UCSD-AML1 (cell line): ENCODE measurements around the gene ZMYND10.
A peak's percentile ranks its signal among the peaks of the same experiment; 100 is the strongest.
"Not testable (repeated sequence)": the region's sequence is repeated elsewhere in the genome, so short reads cannot be mapped to it uniquely, and the experiment has no call there.

Experiments used
- DNase-seq: peaks from one replicate; lab custom pipeline; 2025; ENCODE audit not compliant: unreplicated experiment; lab: John Stamatoyannopoulos, UW

The ZMYND10 gene

DNA sequence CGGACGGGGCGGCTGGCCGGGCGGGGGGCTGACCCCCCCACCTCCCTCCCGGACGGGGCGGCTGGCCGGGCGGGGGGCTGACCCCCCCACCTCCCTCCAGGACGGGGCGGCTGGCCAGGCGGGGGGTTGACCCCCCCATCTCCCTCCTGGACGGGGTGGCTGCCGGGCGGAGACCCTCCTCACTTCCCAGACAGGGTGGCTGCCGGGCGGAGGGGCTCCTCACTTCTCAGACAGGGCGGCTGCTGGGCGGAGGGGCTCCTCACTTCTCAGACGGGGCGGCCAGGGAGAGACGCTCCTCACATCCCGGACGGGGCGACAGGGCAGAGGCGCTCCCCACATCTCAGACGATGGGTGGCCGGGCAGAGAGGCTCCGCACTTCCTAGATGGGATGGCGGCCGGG lies 33.5 kb downstream of the ZMYND10 start:
- DNase-seq, result not testable (repeated sequence)

DNA sequence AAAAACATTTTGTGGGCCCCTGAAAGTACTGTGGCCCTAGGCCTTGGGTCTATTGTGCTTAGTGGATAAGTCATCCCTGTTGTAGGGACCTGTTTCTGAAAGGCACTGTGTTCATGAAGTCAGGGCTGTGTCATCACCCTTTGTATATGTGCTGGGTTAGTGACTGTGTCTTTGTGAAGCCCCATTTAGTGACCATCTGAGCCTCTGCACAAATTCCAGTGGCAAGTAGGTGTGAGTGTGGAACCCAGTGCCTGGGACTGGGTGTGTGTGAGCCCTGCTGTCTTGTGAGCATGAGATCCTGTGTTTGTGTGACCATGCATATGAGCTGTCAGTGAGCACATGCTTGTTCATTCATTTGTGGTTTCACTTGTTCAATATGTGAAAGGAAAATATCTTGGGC lies 40.9 kb downstream of the ZMYND10 start:
- no peak for DNase-seq

DNA sequence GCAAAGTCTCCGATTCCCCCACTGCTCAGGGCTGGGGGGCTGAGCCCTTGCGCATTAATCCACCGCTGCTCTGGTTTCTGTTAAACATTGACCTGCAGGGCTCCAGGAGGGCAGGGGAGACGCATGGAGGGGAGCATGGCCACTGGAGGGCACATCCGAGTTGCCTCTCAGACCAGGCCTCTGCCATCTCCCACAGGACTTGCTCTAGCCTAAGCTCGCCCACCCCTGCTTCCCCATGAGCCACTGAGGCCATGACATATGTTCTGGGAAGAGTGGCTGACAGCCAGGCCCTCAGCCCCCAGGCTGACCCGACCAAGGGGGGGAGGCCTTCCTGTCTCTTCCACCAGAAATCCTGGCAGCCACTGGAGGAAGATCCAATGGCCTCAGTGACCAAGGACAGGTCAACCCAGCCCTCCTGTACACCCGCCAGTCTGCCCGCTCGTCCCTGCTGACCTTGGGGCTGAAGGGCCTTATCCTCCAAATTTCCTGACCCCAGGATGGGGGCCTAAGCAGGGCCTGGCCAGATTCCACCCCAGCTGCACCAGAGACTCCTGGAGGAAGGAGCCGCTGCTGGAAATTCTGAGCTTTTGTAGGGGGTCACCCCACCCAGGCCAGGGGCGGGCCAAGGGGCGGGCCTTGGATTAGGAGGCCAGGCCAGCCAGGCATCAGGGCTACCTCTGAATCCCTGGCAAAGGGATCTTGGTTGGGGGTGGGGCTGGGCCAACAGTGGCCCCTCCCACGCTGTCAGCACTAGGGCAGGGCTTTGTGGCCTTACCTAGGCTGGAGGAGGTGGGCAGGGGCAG lies 42.3 kb downstream of the ZMYND10 start, which contains the start of gene HYAL1:
TSS of gene HYAL1 (minus strand) at position 562 of the 803 bp plus-strand sequence. CDS start 618 bp downstream, outside the sequence.
- DNase-seq, result peak; percentile 35

DNA sequence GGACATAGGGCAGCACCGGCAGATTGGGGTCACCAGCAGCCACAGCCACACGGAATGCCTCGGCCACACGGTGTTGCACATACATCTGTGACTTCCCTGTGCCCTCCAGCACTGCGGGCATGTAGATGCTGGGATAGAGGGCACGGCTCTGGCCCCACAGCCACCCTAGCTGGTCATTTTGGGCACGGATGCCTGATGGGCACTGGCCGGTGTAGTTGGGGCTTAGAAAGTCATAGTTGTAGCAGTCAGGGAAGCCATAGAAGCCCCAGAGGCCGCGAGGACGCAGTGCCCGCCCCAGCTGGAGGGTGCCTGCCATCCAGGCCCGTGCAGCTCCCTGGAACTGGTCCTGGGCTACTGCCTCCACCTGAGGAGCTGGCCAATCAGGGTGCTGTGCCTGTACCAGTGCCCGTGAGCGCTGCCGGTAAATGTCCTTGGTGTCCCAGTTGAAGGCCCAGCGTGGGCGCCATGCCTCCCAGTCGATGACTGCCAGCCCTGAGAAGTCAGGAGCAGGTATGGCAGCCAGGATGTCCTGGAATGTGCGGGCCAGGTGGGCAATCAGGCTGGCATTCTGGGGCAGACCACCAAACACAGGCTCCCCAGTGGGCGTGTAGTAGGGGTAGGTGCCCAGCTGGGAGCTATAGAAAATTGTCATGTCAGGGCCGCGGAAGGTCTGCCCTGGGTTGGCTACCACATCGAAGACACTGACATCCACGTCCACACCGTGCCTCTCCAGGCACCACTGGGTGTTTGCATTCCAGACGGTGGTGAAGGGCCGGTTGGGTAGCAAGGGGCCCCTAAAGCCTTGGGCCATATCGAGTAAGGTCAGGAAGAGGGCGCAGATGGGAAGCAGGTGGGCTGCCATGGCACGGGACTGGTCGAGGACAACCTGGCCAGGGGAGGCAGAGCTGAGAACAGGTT lies 43.2 kb downstream of the ZMYND10 start:
- DNase-seq, result no peak

DNA sequence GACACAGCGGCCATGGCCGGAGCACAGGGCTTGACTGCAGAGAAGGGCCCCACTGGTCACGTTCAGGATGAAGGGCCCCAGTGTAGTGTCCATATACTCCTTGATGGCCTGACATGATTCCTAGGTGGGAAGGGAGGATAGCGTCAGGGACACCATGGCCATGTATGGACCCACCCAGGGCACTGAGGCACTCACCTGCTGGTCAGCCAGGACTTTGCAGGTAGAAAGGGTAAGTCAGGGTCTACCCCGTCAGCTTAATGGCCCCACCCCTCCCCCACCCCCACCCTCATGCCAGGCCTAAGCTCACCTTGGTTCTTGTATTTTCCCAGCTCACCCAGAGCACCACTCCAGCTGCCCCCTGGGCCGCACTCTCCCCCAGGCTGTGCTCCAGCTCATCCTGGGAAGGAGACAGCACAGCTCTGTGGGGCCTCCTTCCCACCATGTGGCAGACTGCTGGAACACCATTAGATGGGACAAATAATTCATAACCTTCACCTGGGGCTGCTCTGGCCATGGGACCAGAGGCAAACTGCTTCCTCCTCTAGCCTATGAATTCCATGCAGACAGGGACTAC lies 44.8 kb downstream of the ZMYND10 start:
- no peak for DNase-seq

DNA sequence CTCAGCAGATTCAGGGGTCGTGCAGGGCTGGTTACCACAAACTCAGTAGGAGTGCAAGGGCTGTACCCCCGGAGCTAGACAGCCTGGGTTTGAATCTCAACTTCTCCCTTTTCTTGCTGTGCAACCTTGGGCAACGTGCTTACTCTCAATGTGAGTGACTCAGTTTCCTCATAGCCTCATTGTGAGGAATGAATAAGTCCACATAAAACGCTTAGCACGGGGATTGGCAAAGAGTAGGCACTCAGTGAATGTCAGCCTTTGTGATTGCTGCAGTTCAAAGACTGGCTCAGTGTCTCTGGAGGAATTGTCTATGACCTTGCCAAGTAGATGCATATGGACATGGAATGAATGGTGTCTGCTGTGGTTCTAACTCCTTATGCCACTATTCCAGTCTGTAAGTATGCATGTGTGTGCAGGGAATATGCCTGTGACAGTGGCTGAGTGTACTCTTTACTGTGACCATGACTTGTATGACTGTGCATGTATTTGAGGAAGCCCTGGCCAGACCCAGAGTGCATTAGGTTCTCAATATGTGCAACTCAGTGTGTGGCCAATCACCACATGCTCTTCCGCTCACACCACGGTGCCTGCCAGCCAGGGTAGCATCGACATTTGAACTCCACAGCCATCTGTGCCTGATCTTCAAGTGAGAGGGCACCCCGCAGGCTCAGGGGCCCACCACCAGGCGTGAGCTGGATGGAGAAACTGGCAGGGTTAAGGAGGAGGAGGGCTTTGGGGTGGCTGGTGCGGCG lies 45.4 kb downstream of the ZMYND10 start:
- peak; percentile 45 for DNase-seq

DNA sequence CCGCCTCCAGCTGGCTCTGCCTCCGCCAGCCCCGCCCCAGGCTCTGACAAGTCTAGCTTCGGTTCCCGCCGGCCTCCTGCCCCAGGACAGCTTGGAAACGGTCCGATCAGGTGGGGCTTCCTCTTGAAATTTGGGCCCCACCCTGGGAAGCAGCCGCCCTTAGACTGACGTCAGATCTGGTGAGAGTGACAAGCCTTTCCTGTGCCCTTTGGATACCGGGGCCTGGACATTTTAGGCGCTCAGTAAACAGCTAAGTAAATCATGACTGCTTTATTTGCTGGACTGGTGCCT lies 45.9 kb downstream of the ZMYND10 start:
- no peak for DNase-seq

DNA sequence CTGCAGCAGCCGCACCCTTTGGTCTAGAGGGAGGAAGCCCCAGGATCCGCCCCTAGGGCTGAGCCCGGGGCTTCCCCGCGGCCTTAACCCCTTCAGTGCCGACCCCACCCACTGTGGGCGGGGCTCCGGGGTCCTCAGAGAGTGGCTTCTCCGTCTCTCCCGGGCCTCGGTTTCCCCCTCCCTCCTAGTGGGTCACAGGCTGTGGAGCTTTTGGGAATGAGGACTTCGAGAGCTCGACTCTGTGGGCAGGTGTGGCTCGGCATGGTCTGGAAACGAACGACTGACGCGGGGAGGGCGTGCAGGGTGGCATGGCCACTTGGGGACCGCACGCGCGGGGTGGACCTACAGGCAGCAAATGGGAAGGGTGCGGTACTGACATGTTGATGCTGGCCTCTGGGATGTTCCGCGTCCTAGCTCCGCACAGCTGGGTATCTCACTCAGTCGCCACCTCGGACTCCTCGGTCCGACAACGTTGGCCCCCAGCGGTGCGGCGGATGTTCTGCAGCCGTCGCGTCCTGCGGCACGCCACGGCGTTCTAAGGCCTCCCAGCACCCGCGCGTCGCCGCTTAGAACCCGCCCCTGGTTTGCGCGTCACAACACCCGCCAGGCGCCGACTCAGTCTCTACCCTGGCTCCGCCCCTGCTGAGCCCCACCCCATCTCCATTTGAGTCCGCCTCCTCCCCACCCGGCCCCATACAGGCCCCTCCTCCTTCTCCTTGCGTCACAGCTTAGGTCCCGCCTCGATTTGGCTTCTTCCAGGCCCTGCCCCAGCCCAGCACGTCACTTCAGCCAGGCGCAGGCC lies 46.5 kb downstream of the ZMYND10 start, which contains the start of the genes HYAL3 and NAA80:
TSS of gene HYAL3 (minus strand) at position 570 of the 802 bp plus-strand sequence. CDS start 3,803 bp downstream, outside the sequence.
TSS of gene NAA80 (minus strand) at position 570 of the 802 bp plus-strand sequence. CDS start 1,942 bp downstream, outside the sequence.
- DNase-seq, result peak; percentile 99

DNA sequence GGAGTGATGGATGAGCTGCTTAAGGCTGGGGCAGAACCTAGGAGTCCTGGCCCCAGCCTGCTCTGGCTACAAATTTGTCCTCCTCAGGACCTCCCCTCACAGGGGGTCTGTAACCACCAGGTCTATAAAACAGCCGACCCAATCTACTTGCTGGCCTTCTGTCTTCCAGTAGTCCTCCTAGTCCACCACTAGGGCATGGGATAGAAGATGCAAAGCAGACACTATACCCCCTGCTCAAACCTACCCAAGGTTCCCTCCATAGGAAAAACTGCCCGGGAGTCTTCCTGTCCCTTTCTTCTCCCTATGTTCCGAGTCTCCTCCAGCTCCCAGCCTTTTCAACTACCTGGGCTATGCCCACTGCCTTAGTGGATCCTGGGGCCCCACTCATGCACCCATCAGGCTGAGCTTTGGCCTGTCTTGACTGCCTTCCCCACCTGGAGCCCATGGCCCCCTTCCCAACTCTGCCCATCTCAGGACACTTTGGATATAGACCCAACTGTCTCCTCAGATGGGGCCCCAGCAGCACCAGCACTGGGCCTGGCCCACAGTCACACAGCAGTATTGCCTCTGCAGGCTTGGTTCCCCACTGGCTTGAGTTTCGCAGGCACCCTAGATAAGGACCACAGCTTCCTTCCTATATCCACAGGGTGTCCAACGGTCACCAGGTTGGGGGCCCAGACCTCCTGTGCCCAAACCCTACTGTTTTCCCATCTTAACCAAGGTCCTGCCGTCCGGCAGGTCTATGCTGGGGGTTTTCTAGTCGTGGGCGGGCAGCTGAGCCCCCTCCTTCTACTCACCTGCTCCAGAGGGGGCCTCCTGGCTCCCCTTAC lies 47.4 kb downstream of the ZMYND10 start:
- DNase-seq, result peak; percentile 66

DNA sequence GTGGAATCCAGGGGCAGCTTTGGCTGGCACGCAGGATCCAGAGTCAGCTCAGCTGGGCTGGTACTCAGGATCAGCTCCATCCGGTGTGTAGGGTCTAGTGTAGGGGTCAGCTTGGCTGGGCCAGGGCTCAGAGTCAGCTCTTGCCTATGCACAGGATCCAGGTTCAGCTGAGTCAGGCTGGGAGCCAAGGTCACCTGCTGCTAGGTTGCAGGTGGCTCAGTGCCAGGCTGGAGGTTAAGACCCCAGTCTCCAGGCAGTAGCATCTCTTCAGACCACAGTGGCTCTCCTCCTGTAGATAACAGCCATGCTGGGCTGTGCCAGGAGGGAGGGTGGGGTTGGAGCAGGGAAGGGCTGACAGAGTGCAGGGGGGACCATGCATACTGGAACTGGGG lies 48.2 kb downstream of the ZMYND10 start:
- DNase-seq, result no peak

DNA sequence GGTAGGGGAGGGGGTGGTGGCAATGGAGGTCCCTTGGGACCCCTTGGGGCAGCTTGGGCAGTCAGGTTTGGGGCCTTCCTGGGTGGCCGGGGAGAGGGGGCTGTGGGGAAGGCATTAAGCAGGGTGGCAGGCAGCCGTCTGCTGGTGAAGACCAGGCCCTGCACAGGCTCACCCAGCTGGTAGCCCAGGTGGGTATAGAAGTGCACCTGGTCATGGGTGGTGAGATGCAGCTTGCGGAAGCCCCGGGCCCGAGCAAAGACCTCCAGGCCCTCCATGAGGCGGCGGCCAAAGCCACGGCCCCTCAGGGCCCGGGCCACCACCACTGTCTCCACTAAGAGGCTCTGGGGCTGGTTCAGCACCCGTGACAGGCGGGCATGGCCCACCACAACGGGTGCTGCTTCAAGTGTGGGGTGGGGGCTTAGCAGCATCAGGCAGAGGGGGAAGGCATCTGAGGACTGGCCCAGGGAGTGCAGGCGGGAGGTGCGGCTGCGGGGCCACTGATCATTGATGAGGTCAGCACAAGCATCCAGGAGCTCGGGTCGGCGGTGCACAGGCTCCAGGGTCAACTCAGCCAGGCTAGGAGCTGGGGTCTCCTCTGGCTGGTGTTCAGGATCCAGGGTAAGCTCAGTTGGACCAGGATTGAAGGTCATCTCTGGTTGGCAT lies 48.7 kb downstream of the ZMYND10 start:
- DNase-seq, result no peak

DNA sequence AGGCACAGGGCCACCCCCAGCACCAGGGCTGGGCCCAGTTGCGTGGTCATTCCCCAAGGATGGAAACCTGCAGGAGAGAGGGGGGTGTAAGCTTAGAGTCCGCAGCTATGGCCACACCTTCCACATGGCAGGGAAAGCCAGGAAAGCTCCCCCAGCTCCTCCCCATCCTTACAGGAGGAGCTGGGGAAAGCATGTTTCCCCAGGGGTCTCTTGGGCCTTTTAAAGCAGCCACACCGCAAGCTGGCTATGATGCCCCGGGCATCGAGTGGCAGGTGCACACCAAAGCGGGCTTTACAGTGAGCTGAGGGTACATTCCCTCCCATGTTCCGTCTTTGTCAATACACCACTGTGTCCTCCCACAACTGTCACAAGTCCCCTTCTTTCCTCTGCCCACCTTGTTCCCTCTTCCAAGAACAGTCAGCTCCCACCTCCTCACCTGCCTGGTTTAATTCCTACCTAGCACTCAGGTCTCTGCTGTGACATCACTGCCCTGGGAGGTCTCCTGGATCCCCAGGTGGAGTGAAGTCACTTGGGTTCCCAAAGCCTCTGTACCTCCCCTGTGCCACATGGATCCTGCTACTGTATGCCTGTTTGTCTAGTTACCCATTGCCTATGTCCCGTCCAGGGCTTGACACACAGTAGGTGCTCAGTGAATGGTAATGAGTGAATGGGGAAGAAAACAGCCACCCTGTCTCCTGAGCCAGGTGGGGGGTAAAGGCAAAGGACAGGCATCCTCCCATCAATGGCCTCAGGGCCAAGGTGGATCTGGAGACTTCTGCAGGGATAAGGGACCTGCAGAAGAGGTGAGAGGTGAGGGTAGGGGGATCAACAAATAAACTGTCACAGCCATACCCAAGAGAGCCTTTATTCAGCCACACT lies 49.7 kb downstream of the ZMYND10 start:
- no peak for DNase-seq

DNA sequence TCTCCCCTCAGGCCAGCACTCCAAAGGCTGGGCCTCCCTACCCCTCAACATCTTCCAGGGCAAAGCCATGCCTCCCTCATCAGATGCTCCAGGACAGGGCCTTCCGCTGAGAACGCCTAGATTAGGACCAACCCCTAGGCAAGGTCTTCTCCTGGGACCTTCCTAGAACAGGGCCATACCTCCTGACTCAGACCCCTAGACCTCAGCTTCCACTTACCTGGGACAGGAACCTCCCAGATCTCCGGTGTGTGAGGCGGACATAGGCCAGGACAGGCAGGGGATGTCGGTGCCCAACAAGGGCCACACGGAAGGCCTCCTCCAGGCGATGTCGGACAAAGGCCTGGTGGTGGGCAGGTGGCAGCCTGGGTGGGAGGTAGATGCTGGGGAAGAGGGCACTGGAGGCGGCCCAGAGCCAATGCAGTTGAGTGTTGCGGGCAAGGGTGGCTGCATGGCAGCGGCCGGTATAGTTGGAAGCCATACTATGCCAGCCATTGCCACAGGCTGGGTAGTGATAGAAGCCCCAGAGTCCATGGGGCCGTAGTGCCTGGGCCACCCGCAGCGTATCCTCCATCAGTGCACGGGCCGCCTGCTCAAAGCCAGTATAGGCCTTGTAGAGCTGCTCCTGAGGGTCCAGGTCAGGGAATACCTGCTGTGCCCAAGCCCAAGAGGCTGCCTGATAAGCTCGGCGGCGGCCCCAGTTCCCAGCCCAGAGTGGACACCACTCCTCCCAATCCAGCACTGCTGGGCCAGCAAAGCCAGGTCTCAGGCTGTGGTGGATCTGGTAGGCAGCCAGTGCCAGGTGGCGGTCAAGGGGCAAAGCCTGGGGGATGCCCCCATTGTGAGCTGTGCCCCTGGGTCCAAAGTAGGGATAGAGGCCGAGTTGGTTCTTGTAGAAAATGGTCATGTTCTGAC lies 50.8 kb downstream of the ZMYND10 start:
- DNase-seq, result no peak

DNA sequence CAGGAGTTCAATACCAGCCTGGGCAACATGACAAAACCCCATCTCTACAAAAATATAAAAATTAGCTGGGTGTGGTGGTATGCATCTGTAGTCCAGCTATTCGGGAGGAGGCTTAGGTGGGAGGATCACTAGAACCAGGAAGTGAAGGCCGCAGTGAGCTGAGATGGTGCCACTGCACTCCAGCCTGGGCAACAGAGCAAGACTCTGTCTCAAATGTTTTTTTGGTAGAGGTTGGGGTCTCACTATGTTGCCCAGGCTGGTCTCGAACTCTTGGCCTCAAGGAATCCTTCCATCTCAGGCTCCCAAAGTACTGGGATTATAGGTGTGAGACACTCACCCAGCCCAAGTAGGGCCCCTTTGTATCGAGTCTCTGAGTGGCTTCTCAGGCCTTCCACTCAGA lies 51.4 kb downstream of the ZMYND10 start:
- no peak for DNase-seq

DNA sequence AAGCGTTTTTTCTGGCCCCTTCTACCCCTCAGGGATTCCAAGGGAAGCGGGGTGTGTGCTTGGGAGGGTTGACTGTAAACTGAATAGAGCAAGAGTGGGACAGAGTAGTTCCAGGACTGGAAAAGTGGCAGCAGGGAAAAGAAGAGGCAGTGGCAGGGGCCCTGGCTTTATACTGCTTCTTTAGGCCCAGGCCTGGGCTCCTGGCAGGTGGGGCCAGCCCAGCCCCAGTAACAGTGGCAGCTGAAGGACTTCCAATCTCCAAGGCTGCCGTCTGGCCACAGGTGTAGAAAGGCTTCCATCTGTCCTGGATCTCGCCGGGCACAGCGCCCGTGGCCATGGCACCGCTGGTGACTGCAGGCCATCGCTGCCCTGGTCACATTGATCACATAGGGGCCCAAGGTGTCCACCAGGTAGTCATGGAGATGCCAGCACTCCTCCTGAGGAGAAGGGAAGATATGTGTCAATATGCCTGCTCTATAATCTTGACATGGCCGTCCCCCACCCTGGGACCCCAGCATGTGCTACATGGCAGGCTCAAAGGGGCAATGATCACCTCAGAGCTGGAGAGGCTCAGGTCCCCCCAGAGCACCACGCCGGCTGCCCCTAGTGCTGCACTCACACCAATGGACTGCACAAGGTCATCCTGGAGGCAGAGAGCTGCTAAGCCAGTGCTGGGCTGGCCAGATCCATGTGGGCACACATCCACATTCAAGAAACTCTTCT lies 52.3 kb downstream of the ZMYND10 start:
- no peak for DNase-seq
